HCT116 (cell line): ENCODE measurements around the gene SDK2.

Source experiments
- EZH2phosphoT487 ChIP-seq: fragments of 200-600 bp; IDR thresholded peaks from 2 replicates; pipeline ENCODE4 v1.6.1; 2018; ENCODE audit warnings: antibody characterized with exemption, borderline replicate concordance
- MAX ChIP-seq: IDR thresholded peaks from 2 replicates; pipeline ENCODE4 v1.6.1; 2012
- POLR2A ChIP-seq: IDR thresholded peaks from 2 replicates; pipeline ENCODE4 v1.7.0; 2011; ENCODE audit warnings: borderline replicate concordance; ENCODE audit not compliant: insufficient read depth, insufficient read length; ENCODE audit errors: extremely low read depth
- POLR2AphosphoS5 ChIP-seq: IDR thresholded peaks from 2 replicates; pipeline ENCODE4 v1.6.1; 2011; ENCODE audit warnings: mild to moderate bottlenecking, low read depth, low read length, moderate library complexity
- RAD21 ChIP-seq: IDR thresholded peaks from 2 replicates; pipeline ENCODE4 v1.6.1; 2012; ENCODE audit warnings: low read depth, mild to moderate bottlenecking
- TCF7L2 ChIP-seq: IDR thresholded peaks from 2 replicates; pipeline ENCODE4 v1.7.0; 2011; ENCODE audit warnings: borderline replicate concordance, inconsistent platforms; ENCODE audit not compliant: insufficient read depth, insufficient read length; ENCODE audit errors: extremely low read depth
- YY1 ChIP-seq: IDR thresholded peaks from 2 replicates; pipeline ENCODE4 v1.6.1; 2011; ENCODE audit warnings: low read length, low read depth, moderate library complexity, mild to moderate bottlenecking; ENCODE audit not compliant: insufficient replicate concordance; ENCODE audit errors: extremely low read depth
- TF ChIP-seq, protein P1 (sequence below), 3 experiments: fragments of 200-600 bp in 1 of 3; sonication (generic) in 1 of 3; IDR thresholded peaks in 2 of 3; conservative IDR thresholded peaks in 1 of 3; 2 replicates each; pipeline ENCODE4 v1.5.1; 2012 to 2017; ENCODE audit warnings: low read depth in 2 of 3, low read length in 2 of 3, antibody characterized with exemption in 1 of 3, borderline replicate concordance in 1 of 3, control low read depth in 1 of 3, mild to moderate bottlenecking in 1 of 3, mixed read lengths in 1 of 3, mixed run types in 1 of 3, moderate library complexity in 1 of 3; ENCODE audit not compliant: insufficient read depth in 1 of 3

GRCh38 chr17:73349138-73349537 is 295.1 kb downstream of the SDK2 start:
- TF ChIP-seq, protein P1, sequence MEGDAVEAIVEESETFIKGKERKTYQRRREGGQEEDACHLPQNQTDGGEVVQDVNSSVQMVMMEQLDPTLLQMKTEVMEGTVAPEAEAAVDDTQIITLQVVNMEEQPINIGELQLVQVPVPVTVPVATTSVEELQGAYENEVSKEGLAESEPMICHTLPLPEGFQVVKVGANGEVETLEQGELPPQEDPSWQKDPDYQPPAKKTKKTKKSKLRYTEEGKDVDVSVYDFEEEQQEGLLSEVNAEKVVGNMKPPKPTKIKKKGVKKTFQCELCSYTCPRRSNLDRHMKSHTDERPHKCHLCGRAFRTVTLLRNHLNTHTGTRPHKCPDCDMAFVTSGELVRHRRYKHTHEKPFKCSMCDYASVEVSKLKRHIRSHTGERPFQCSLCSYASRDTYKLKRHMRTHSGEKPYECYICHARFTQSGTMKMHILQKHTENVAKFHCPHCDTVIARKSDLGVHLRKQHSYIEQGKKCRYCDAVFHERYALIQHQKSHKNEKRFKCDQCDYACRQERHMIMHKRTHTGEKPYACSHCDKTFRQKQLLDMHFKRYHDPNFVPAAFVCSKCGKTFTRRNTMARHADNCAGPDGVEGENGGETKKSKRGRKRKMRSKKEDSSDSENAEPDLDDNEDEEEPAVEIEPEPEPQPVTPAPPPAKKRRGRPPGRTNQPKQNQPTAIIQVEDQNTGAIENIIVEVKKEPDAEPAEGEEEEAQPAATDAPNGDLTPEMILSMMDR (IDR thresholded peaks at IDR 0.05 in 2 of 3, conservative IDR thresholded peaks at IDR 0.05 in 1 of 3; ENCODE audit: borderline replicate concordance in 1 of 3, insufficient read depth in 1 of 3, low read depth in 2 of 3, low read length in 2 of 3) = no peak
- TF ChIP-seq MAX (no peak), EZH2phosphoT487 (no peak), TCF7L2 (no peak), YY1 (no peak), POLR2A (no peak), POLR2AphosphoS5 (no peak), RAD21 (no peak)
